Measurements from ENCODE around the gene TXN. TPM values are rescaled to one million over a fixed set of nuclear protein-coding genes. Genes with fewer than 3 reads are reported as not detected.

The TXN gene
- 47.2 TPM for total RNA-seq

DNA sequence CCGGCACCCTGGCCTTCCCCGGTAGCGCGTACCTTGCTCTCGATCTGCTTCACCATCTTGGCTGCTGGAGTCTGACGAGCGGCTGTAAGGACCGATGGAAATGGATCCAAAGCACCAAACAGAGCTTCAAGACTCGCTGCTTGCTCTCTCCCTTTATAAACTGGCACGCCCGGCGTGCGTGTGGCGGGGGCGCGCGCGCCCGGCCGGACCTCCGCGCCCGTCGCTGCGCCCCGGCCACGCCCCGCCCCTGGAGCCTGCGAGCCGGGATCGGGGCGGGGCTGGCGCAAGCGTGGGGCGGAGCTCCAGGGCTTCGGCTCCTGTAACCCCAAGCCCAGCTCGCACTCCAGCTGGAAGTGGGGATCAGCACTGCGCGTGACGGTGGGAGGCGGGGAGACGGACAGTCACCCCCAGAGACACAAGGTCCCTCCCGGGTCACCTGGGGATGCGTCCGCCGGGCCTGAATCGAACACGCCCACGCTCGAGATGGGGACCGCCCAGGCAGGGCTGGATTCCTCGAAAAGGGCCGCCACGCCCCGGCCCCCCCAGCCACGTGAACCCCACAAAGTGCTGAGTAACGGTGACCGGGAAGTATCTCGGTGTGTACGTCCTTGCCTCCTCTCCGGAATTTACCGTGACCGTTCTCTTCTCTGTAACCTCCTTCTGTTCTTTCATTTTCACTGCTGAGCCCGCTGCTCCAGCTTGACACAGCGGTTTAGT is at the start of gene TXN:
Gene TXN, minus strand, starts transcription at position 128 of the 717 bp plus-strand sequence. Its CDS starts 72 bp downstream, at position 56.

DNA sequence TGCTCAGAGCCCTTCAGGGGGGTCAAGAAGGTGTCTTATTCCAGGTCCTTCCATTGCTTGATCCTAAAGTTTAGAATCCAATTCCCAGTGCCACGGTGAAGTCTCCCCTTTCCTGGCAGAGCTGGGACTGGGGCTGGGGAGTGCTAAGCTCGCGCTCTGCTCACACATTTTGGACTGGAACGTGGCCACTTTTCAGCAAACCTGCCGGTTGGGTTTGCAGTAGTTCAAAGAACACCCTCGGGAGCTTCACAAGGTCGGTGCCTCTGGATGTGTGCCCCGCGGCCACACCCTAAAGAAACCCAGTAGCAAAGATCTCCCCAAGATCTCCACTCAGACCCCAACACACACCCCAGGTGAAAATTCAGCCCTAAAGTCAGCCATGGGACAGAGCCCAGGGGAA is 48.3 kb downstream of the TXN start, which contains the start of gene C9orf152:
Gene C9orf152, minus strand, starts transcription at position 129 of the 400 bp plus-strand sequence. CDS start 580 bp downstream, outside the sequence.

Other genes with a start within 250 kb of the TXN start
- 0.38 TPM for gene C9orf152, start 48.3 kb downstream of the TXN start, total RNA-seq
- gene TXNDC8, start 81.4 kb upstream of the TXN start, total RNA-seq = not detected